Trophoblast cell (in vitro differentiated cells and primary cell): ENCODE measurements around the gene MAPK8IP2.

Experiments used
- DNase-seq, 2 donors: peaks; one replicate each; pipeline ENCODE4 v3.0.0-alpha.2; 2016
- H2AFZ ChIP-seq: 2 replicates; pipeline ENCODE4 v1.6.1; 2013; ENCODE audit warnings: low read length, moderate library complexity, mild to moderate bottlenecking; ENCODE audit not compliant: insufficient read depth, poor library complexity
- H2AK5ac ChIP-seq: 2 replicates; pipeline ENCODE4 v1.6.1; 2013; ENCODE audit warnings: mild to moderate bottlenecking, low read length
- H2BK120ac ChIP-seq: 2 replicates; pipeline ENCODE4 v1.6.1; 2013; ENCODE audit warnings: low read length, mild to moderate bottlenecking, moderate library complexity; ENCODE audit not compliant: insufficient read depth, poor library complexity
- H2BK12ac ChIP-seq: 2 replicates; pipeline ENCODE4 v1.6.1; 2013; ENCODE audit warnings: mild to moderate bottlenecking, low read length, moderate library complexity
- H2BK5ac ChIP-seq: 2 replicates; pipeline ENCODE4 v1.6.1; 2013; ENCODE audit warnings: low read length, low read depth, moderate library complexity, mild to moderate bottlenecking; ENCODE audit not compliant: poor library complexity
- H3K14ac ChIP-seq: 2 replicates; pipeline ENCODE4 v1.6.1; 2013; ENCODE audit warnings: mild to moderate bottlenecking, low read length
- H3K18ac ChIP-seq: 2 replicates; pipeline ENCODE4 v1.6.1; 2013; ENCODE audit warnings: mild to moderate bottlenecking, low read length
- H3K23ac ChIP-seq: 2 replicates; pipeline ENCODE4 v1.6.1; 2013; ENCODE audit warnings: low read length
- H3K27ac ChIP-seq: 2 replicates; pipeline ENCODE4 v1.5.1; 2013; ENCODE audit warnings: low read depth, mild to moderate bottlenecking, inconsistent platforms, low read length, moderate library complexity
- H3K27me3 ChIP-seq: 2 replicates; pipeline ENCODE4 v1.6.1; 2013; ENCODE audit warnings: inconsistent platforms, mild to moderate bottlenecking, low read length, moderate library complexity; ENCODE audit not compliant: insufficient read depth
- H3K36me3 ChIP-seq, 2 experiments: 1 replicate in 1 of 2; 2 replicates in 1 of 2; pipeline ENCODE4 v1.6.1; 2013; ENCODE audit warnings: low read length in 2 of 2, mild to moderate bottlenecking in 2 of 2, moderate library complexity in 1 of 2; ENCODE audit not compliant: insufficient read depth in 2 of 2, control insufficient read depth in 1 of 2
- H3K4ac ChIP-seq: 2 replicates; pipeline ENCODE4 v1.6.1; 2013; ENCODE audit warnings: low read depth, mild to moderate bottlenecking, low read length, moderate library complexity
- H3K4me1 ChIP-seq, 2 experiments: 1 replicate in 1 of 2; 2 replicates in 1 of 2; pipeline ENCODE4 v1.6.1; 2013; ENCODE audit warnings: low read length in 2 of 2, mild to moderate bottlenecking in 2 of 2, moderate library complexity in 1 of 2; ENCODE audit not compliant: insufficient read depth in 2 of 2, control insufficient read depth in 1 of 2
- H3K4me2 ChIP-seq: 2 replicates; pipeline ENCODE4 v1.6.1; 2013; ENCODE audit warnings: inconsistent platforms, mild to moderate bottlenecking, low read length, moderate library complexity
- H3K4me3 ChIP-seq: 2 replicates; pipeline ENCODE4 v1.5.1; 2013; ENCODE audit warnings: mild to moderate bottlenecking, low read depth, low read length, inconsistent platforms
- H3K79me1 ChIP-seq: one replicate; pipeline ENCODE4 v1.6.1; 2013; ENCODE audit warnings: low read length
- H3K79me2 ChIP-seq: 2 replicates; pipeline ENCODE4 v1.6.1; 2013; ENCODE audit warnings: low read length, mild to moderate bottlenecking; ENCODE audit not compliant: control insufficient read depth, insufficient read depth, poor library complexity
- H3K9ac ChIP-seq: 2 replicates; pipeline ENCODE4 v1.6.1; 2013; ENCODE audit warnings: mild to moderate bottlenecking, low read length
- H3K9me3 ChIP-seq: 2 replicates; pipeline ENCODE4 v1.6.1; 2013; ENCODE audit warnings: low read depth, mild to moderate bottlenecking, control low read depth, inconsistent platforms, low read length; ENCODE audit not compliant: insufficient read depth
- H4K12ac ChIP-seq: 2 replicates; pipeline ENCODE4 v1.6.1; 2013; ENCODE audit warnings: low read depth, mild to moderate bottlenecking, low read length, moderate library complexity
- H4K8ac ChIP-seq: 2 replicates; pipeline ENCODE4 v1.6.1; 2013; ENCODE audit warnings: low read depth, mild to moderate bottlenecking, low read length, moderate library complexity
- H4K91ac ChIP-seq: one replicate; pipeline ENCODE4 v1.6.1; 2013; ENCODE audit warnings: low read depth, mild to moderate bottlenecking, low read length, moderate library complexity
- WGBS: extraction: QIAGEN DNeasy Blood & Tissue Kit; methylation state at CpG from one replicate; pipeline ENCODE4 v1.1.7; 2013; ENCODE audit warnings: missing lambda C conversion rate; ENCODE audit not compliant: insufficient read length, insufficient coverage; ENCODE audit errors: extremely low coverage; 5-methylcytosine and 5-hydroxymethylcytosine counted together

MAPK8IP2 gene

DNA sequence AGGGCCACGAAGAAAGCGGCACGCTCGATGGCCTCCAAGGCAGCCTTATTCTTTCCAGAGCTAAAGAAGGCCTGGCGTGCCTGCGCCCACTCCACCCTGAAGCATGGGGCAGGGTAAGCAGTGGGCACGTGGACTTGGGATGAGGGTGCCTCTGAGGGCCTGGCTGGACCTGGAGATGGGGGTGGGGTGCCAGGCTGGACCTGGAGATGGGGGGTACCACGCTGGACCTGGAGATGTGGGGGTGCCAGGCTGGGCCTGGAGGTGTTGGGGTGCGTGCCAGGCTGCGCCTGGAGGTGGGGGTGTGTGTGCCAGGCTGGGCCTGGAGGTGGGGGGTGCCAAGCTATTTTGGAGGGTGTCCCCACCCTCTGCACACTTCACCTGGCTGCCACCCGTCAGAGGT, 27.6 kb upstream of the MAPK8IP2 start:
- no peak for DNase-seq
- H3K4me2 ChIP-seq = no peak overlapping the region
- H3K14ac ChIP-seq = no peak overlapping the region
- H3K27me3 ChIP-seq = no peaks in the 10 kb centered on the region
- no peak overlapping the region for H2AFZ ChIP-seq
- no peak overlapping the region for H4K91ac ChIP-seq
- no CpG with 5 or more reads among the region's 11 CpGs for WGBS
- H2AK5ac ChIP-seq = no peak overlapping the region
- no peak overlapping the region for H3K23ac ChIP-seq
- no peak overlapping the region for H3K9ac ChIP-seq
- H3K79me2 ChIP-seq = no peaks in the 10 kb centered on the region
- H3K4me1 ChIP-seq = no peaks in the 10 kb centered on the region
- H3K36me3 ChIP-seq = peaks cover 73 to 81% of the 10 kb centered on the region in 2 experiments
- H2BK5ac ChIP-seq = no peak overlapping the region
- H4K12ac ChIP-seq = no peak overlapping the region
- no peak overlapping the region for H2BK120ac ChIP-seq
- no peak overlapping the region for H2BK12ac ChIP-seq
- H3K4me3 ChIP-seq = no peak overlapping the region
- no peak overlapping the region for H4K8ac ChIP-seq
- no peak overlapping the region for H3K27ac ChIP-seq
- H3K18ac ChIP-seq = no peak overlapping the region
- H3K79me1 ChIP-seq = no peaks in the 10 kb centered on the region
- peaks cover 4% of the 10 kb centered on the region for H3K9me3 ChIP-seq
- no peak overlapping the region for H3K4ac ChIP-seq

- H3K9me3 ChIP-seq = peaks cover 4% of the 10 kb centered on the region
- no CpG with 5 or more reads among the region's 26 CpGs for WGBS
- H3K36me3 ChIP-seq = peaks cover 73 to 78% of the 10 kb centered on the region in 2 experiments
Measured at GRCh38 chr22:50573491-50574382, 26.9 kb upstream of the MAPK8IP2 start.

GRCh38 chr22:50574383-50574755, 26.2 kb upstream of the MAPK8IP2 start:
- Histone ChIP-seq H3K9me3 (peaks cover 4% of the 10 kb centered on the region), H3K9ac (no peak overlapping the region), H4K12ac (no peak overlapping the region), H4K8ac (no peak overlapping the region), H2AFZ (no peak overlapping the region), H2BK12ac (no peak overlapping the region), H3K79me1 (no peaks in the 10 kb centered on the region), H3K14ac (no peak overlapping the region), H3K23ac (no peak overlapping the region), H3K4me1 (no peaks in the 10 kb centered on the region), H3K27me3 (no peaks in the 10 kb centered on the region), H3K79me2 (no peaks in the 10 kb centered on the region), H3K36me3 (peaks cover 73 to 79% of the 10 kb centered on the region in 2 experiments), H2AK5ac (no peak overlapping the region), H4K91ac (no peak overlapping the region), H2BK5ac (no peak overlapping the region), H2BK120ac (no peak overlapping the region), H3K4ac (no peak overlapping the region), H3K4me3 (no peak overlapping the region), H3K27ac (no peak overlapping the region), H3K4me2 (no peak overlapping the region), H3K18ac (no peak overlapping the region)
- no CpG with 5 or more reads among the region's 11 CpGs for WGBS
- no peak for DNase-seq

More at GRCh38 chr22:50573491-50574382, 26.9 kb upstream of the MAPK8IP2 start:
- no peak for DNase-seq
- no peak overlapping the region for H3K4me3 ChIP-seq
- no peak overlapping the region for H3K9ac ChIP-seq
- no peak overlapping the region for H3K18ac ChIP-seq
- no peak overlapping the region for H4K91ac ChIP-seq
- H3K27ac ChIP-seq = no peak overlapping the region
- H3K79me1 ChIP-seq = no peaks in the 10 kb centered on the region
- no peak overlapping the region for H3K23ac ChIP-seq
- no peak overlapping the region for H3K14ac ChIP-seq
- no peaks in the 10 kb centered on the region for H3K79me2 ChIP-seq
- H2BK12ac ChIP-seq = no peak overlapping the region
- no peak overlapping the region for H4K12ac ChIP-seq
- no peaks in the 10 kb centered on the region for H3K27me3 ChIP-seq
- H2AFZ ChIP-seq = no peak overlapping the region
- H2AK5ac ChIP-seq = no peak overlapping the region
- no peak overlapping the region for H3K4ac ChIP-seq
- no peaks in the 10 kb centered on the region for H3K4me1 ChIP-seq
- H3K4me2 ChIP-seq = no peak overlapping the region
- no peak overlapping the region for H4K8ac ChIP-seq
- no peak overlapping the region for H2BK5ac ChIP-seq
- H2BK120ac ChIP-seq = no peak overlapping the region

DNA sequence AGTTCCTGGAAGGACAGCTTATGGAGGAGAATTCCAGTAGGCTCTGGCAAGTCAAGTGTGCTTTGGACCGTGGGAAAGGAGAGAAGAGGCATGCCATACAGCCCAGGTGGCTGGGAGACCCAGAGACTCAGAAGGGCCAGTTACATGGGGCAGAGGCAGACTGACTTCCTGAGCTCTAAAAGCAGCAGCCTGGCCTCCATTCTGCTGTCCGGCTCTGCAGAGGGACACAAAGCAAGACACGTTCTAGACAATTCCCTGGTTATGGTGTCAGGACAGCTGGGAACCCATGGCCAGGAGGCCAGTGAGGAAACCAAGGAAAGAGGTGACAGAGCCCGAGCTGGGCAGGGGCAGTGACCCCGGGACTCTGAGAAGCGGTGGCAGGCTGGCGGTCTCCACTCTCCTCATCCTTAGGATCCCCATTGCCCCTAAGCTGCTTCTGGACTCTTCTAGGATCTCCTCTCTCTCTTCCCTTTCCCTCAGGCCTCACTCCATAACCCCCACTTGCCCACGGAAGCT, 25.1 kb upstream of the MAPK8IP2 start:
- H3K79me1 ChIP-seq = no peaks in the 10 kb centered on the region
- H3K9me3 ChIP-seq = peaks cover 4% of the 10 kb centered on the region
- H4K91ac ChIP-seq = no peak overlapping the region
- H3K27ac ChIP-seq = no peak overlapping the region
- H2BK120ac ChIP-seq = no peak overlapping the region
- H3K14ac ChIP-seq = no peak overlapping the region
- H4K8ac ChIP-seq = no peak overlapping the region
- no CpG with 5 or more reads among the region's 8 CpGs for WGBS
- no peaks in the 10 kb centered on the region for H3K4me1 ChIP-seq
- no peak overlapping the region for H3K4ac ChIP-seq
- H3K18ac ChIP-seq = no peak overlapping the region
- DNase-seq = no peak
- peaks cover 69 to 78% of the 10 kb centered on the region in 2 experiments for H3K36me3 ChIP-seq
- H3K23ac ChIP-seq = no peak overlapping the region
- H3K79me2 ChIP-seq = no peaks in the 10 kb centered on the region
- H3K4me2 ChIP-seq = no peak overlapping the region
- H3K4me3 ChIP-seq = no peak overlapping the region
- H2AK5ac ChIP-seq = no peak overlapping the region
- H2BK5ac ChIP-seq = no peak overlapping the region
- no peaks in the 10 kb centered on the region for H3K27me3 ChIP-seq
- no peak overlapping the region for H2AFZ ChIP-seq
- H4K12ac ChIP-seq = no peak overlapping the region
- no peak overlapping the region for H3K9ac ChIP-seq
- H2BK12ac ChIP-seq = no peak overlapping the region
